Activated CD8-positive, alpha-beta T cell treated with anti-CD3 and anti-CD28 coated beads for 36 hours (primary cell): ENCODE results near the gene NMT2. TPM values are rescaled to one million over a fixed set of nuclear protein-coding genes. Genes with fewer than 3 reads are reported as not detected.
"Not testable (repeated sequence)": the region's sequence is repeated elsewhere in the genome, so short reads cannot be mapped to it uniquely, and the experiment has no call there.

ENCODE experiments used
- ATAC-seq: fragments of 200-7000 bp; cut with Tn5 transposase; one replicate; pipeline ENCODE4 v1.10.0; 2021; ENCODE audit warnings: mild to moderate bottlenecking, moderate library complexity
- CTCF ChIA-PET: fragments of 350-600 bp; sonication (Branson Sonifier 250); formaldehyde crosslinking; loops from one replicate; lab custom pipeline; 2021; ENCODE audit warnings: antibody characterized with exemption; lab: Charles Lee
- POLR2A ChIA-PET: fragments of 350-600 bp; sonication (Branson Sonifier 250); formaldehyde crosslinking; loops from one replicate; lab custom pipeline; 2021; ENCODE audit warnings: antibody characterized with exemption; lab: Charles Lee
- DNase-seq: peaks from one replicate; pipeline ENCODE4 v3.0.0-alpha.2; 2020
- H3K27ac Mint-ChIP-seq: one replicate; pipeline ENCODE4 v1.8.0; 2021; ENCODE audit warnings: mild to moderate bottlenecking, mixed read lengths
- H3K27me3 Mint-ChIP-seq: one replicate; pipeline ENCODE4 v1.8.0; 2021; ENCODE audit warnings: mixed read lengths
- H3K36me3 Mint-ChIP-seq: one replicate; pipeline ENCODE4 v1.8.0; 2021; ENCODE audit warnings: low read depth, mixed read lengths
- H3K4me1 Mint-ChIP-seq: one replicate; pipeline ENCODE4 v1.8.0; 2021; ENCODE audit warnings: low read depth, mixed read lengths
- H3K4me3 Mint-ChIP-seq: one replicate; pipeline ENCODE4 v1.8.0; 2021; ENCODE audit warnings: mild to moderate bottlenecking, moderate library complexity, mixed read lengths
- H3K9me3 Mint-ChIP-seq: one replicate; pipeline ENCODE4 v1.8.0; 2021; ENCODE audit warnings: mixed read lengths
- intact Hi-C: fragments of 100-400 bp; cut with micrococcal nuclease; formaldehyde crosslinking; loops from one replicate; pipeline ENCODE4 v1.10.0; 2022
- total RNA-seq, 2 experiments: library from RNA; stranded (reverse); gene quantifications; one replicate each; pipeline ENCODE4 v1.2.3, GENCODE V29; 2021
- TF ChIP-seq, protein P1 (sequence below): fragments of 200-600 bp; IDR thresholded peaks from one replicate; pipeline ENCODE4 v1.8.0; 2022; ENCODE audit warnings: antibody characterized with exemption, mild to moderate bottlenecking

Gene NMT2
- total RNA-seq, 2 experiments from 2014 or later, result 15.9 to 16.2 TPM

DNA sequence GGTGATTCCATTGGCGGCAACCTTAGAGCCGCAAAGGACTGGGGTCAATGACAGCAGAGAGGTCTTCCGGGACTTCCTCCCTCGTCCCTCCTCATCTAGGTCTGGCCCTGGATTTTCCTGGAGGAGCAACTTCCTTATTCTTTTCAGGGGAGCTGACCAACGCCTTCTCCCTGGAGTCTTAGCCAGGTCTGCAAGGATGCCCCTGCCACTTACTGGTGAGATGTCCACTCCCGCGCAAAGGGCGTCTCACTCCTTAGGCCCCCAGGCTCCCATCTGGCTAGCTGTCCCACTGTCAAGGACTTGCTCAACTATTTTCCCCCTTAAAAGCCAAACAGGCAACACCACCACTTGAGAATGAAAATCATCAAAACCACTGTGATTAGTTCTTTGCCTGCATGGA lies 42.0 kb upstream of the NMT2 start:
- H3K4me3 Mint-ChIP-seq, result no peak overlapping the region
- TF ChIP-seq, protein P1, sequence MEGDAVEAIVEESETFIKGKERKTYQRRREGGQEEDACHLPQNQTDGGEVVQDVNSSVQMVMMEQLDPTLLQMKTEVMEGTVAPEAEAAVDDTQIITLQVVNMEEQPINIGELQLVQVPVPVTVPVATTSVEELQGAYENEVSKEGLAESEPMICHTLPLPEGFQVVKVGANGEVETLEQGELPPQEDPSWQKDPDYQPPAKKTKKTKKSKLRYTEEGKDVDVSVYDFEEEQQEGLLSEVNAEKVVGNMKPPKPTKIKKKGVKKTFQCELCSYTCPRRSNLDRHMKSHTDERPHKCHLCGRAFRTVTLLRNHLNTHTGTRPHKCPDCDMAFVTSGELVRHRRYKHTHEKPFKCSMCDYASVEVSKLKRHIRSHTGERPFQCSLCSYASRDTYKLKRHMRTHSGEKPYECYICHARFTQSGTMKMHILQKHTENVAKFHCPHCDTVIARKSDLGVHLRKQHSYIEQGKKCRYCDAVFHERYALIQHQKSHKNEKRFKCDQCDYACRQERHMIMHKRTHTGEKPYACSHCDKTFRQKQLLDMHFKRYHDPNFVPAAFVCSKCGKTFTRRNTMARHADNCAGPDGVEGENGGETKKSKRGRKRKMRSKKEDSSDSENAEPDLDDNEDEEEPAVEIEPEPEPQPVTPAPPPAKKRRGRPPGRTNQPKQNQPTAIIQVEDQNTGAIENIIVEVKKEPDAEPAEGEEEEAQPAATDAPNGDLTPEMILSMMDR, result no peak
- intact Hi-C loops, result no loop called here
- H3K36me3 Mint-ChIP-seq, result no peaks in the 10 kb centered on the region
- no peaks in the 10 kb centered on the region for H3K9me3 Mint-ChIP-seq
- POLR2A ChIA-PET, result interaction anchor here (2.1 kb wide), 1 partner anchor 43 kb away, joined by 6 read pairs; no protein-coding TSS in a partner anchor
- ATAC-seq, result no peak
- H3K27me3 Mint-ChIP-seq, result no peaks in the 10 kb centered on the region
- no peak for DNase-seq
- CTCF ChIA-PET, result interaction anchor here (0.6 to 1.7 kb wide), 6 partner anchors 12 to 338 kb away, joined by 3 to 6 read pairs (median 3); partner anchors contain the start of gene FAM171A1
- no peak overlapping the region for H3K27ac Mint-ChIP-seq
- peaks cover 50% of the 10 kb centered on the region for H3K4me1 Mint-ChIP-seq

DNA sequence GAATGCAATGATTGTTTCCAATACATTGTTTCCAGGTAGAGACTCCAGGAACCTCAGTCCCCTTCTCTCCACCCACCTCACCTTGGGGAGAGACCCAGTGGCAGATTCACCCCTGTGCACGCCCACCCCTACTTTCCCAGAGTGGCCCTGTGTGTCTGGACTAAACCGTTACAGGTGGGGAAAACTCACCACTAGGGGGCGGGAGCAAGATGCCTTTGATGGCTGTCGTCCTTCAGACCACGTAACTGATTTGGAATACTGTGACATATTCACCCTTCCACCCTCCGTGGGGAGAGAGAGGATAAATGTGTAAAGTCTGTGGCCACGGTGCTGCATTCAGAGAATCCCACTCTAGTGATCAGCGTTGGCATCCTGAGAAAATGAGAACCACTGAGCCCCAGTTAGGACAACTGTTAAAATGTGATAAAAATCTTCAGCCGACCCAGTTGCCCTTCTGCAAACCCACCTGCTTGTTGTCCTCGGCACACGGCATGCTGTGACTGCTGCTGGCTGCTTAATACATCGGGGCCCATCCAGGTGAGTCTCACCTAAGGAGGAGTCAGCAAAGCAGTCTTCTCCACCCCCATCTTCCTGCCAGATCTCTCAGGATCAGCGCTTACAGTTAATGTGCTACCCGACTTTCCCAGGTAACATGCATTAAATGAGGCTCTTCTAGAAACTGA lies 41.5 kb upstream of the NMT2 start:
- ChIA-PET POLR2A (interaction anchor here (0.6 to 2.1 kb wide), 2 partner anchors 42 to 49 kb away, joined by 3 to 6 read pairs; no protein-coding TSS in a partner anchor), CTCF (interaction anchor here (0.8 to 1.2 kb wide), 9 partner anchors 9 to 110 kb away, joined by 3 to 10 read pairs (median 3); no protein-coding TSS in a partner anchor)
- Mint-ChIP-seq H3K4me3 (no peak overlapping the region), H3K27ac (peak overlapping the region; percentile 14), H3K27me3 (no peaks in the 10 kb centered on the region), H3K36me3 (no peaks in the 10 kb centered on the region), H3K4me1 (peaks cover 50% of the 10 kb centered on the region), H3K9me3 (no peaks in the 10 kb centered on the region)
- DNase-seq (peak; percentile 92), ATAC-seq (peak; percentile 66)
- intact Hi-C loops, result loop anchor here (2.0 to 5.0 kb wide), 2 partner anchors 38 to 161 kb away; partner anchors contain the start of gene FAM171A1
- TF ChIP-seq, protein P1, result peak; percentile 93

DNA sequence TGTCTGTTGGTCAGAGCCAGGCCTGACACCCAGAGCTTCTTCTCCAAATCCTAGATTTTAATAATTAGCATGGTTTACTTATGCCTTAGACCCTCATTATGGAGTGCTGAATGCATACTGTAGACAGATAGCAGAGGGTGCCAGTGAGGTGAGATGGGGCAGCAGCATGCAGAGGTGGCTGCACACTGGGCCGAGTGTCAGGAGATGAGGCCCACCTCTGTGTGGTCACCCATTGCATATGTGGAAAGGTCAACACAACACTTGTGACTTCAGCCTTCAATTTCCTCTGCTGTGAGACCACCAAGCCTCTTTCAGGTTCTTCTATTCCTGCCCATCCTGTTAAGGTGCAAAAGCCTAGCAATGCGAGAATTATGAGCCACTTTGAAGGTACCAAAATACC lies 39.7 kb upstream of the NMT2 start:
- DNase-seq (peak; percentile 12), ATAC-seq (peak; percentile 21)
- H3K27ac Mint-ChIP-seq, result peak overlapping the region; percentile 92
- H3K4me1 Mint-ChIP-seq, result peaks cover 50% of the 10 kb centered on the region
- ChIA-PET CTCF (no interaction called here), POLR2A (interaction anchor here (0.8 to 1.0 kb wide), 3 partner anchors 16 to 110 kb away, joined by 3 to 4 read pairs (median 3); no protein-coding TSS in a partner anchor)
- no peaks in the 10 kb centered on the region for H3K36me3 Mint-ChIP-seq
- H3K4me3 Mint-ChIP-seq, result peak overlapping the region; percentile 80
- H3K27me3 Mint-ChIP-seq, result no peaks in the 10 kb centered on the region
- H3K9me3 Mint-ChIP-seq, result no peaks in the 10 kb centered on the region
- intact Hi-C loops, result loop anchor here (2.0 to 5.0 kb wide), 2 partner anchors 36 to 163 kb away; partner anchors contain the start of gene FAM171A1
- TF ChIP-seq, protein P1, result no peak

DNA sequence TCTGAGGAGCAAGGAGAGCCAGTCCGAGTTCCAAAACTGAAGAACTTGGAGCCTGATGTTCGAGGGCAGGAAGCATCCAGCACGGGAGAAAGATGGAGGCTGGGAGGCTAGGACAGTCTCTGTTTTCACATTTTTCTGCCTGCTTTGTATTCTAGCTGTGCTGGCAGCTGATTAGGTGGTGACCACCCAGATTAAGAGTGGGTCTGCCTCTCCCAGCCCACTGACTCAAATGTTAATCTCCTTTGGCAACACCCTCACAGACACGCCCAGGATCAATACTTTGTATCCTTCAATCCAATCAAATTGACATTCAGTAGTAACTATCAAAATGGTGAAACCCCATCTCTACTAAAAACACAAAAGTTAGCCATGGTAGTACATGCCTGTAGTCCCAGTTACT lies 38.9 kb upstream of the NMT2 start:
- intact Hi-C loops, result loop anchor here (5.0 kb wide), 1 partner anchor 35 kb away; no protein-coding TSS in a partner anchor
- peak overlapping the region; percentile 92 for H3K27ac Mint-ChIP-seq
- ATAC-seq, CTCF ChIA-PET, H3K4me3 Mint-ChIP-seq, DNase-seq, H3K36me3 Mint-ChIP-seq, H3K27me3 Mint-ChIP-seq, H3K9me3 Mint-ChIP-seq: not testable (repeated sequence)
- peaks cover 57% of the 10 kb centered on the region for H3K4me1 Mint-ChIP-seq
- POLR2A ChIA-PET, result interaction anchor here (0.8 to 1.0 kb wide), 2 partner anchors 84 to 109 kb away, joined by 3 read pairs; no protein-coding TSS in a partner anchor

DNA sequence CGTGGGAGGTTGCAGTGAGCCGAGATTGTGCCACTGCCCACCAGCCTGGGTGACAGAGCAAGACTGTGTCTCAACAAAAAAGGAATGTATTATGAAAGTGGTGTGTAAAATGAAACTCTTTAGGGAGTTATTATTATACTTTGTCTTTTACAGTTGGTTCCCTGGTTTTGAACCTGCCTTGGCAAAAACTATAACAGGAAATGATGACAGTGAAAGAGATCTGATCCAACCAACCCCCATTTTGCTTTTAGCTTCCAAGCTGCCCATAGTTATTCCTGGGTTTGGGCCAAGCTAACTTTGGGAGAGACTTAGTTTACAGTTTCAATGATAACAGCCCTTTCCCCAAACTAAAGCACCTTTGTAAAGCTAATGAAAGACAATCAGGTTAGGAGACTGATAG lies 34.1 kb upstream of the NMT2 start:
- Mint-ChIP-seq H3K4me3 (no peak overlapping the region), H3K9me3 (no peaks in the 10 kb centered on the region), H3K4me1 (peaks cover 23% of the 10 kb centered on the region), H3K27me3 (no peaks in the 10 kb centered on the region), H3K36me3 (no peaks in the 10 kb centered on the region), H3K27ac (no peak overlapping the region)
- ATAC-seq (no peak), DNase-seq (no peak)
- TF ChIP-seq, protein P1, result no peak
- ChIA-PET POLR2A (no interaction called here), CTCF (interaction anchor here (1.2 to 2.3 kb wide), 3 partner anchors 10 to 35 kb away, joined by 3 to 8 read pairs (median 5); no protein-coding TSS in a partner anchor)
- intact Hi-C loops, result no loop called here

DNA sequence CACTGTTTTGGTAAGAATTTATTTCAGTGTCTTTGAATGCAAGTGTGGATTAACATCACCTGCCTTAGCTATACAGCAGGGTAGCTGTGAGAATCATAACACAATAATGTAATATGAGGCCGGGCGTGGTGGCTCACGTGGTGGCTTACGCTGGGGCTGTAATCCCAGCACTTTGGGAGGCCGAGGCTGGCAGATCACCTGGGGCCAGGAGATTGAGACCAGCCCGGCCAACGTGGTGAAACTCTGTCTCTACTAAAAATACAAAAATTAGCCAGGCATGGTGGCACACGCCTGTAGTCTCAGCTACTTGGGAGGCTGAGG lies 33.8 kb upstream of the NMT2 start:
- ATAC-seq, H3K4me3 Mint-ChIP-seq, H3K9me3 Mint-ChIP-seq, H3K36me3 Mint-ChIP-seq, H3K27ac Mint-ChIP-seq, intact Hi-C loops, H3K27me3 Mint-ChIP-seq, DNase-seq: not testable (repeated sequence)
- peaks cover 23% of the 10 kb centered on the region for H3K4me1 Mint-ChIP-seq
- POLR2A ChIA-PET, result interaction anchor here (0.6 kb wide), 1 partner anchor 33 kb away, joined by 3 read pairs; no protein-coding TSS in a partner anchor
- CTCF ChIA-PET, result interaction anchor here (2.0 to 2.3 kb wide), 2 partner anchors 13 to 35 kb away, joined by 5 to 8 read pairs; no protein-coding TSS in a partner anchor
